Measurements from ENCODE around the gene CSRNP2. TPM values are rescaled to one million over a fixed set of nuclear protein-coding genes. Genes with fewer than 3 reads are reported as not detected.

The CSRNP2 gene
- total RNA-seq, 4 donors from 2014 or later, result 7.4 to 14.7 (median 10.4) TPM

GRCh38 chr12:51013441-51013840 lies 70.0 kb downstream of the CSRNP2 start:
- TF ChIP-seq CTCF (IDR thresholded peaks at IDR 0.05), result no peak
- TF ChIP-seq POLR2A (IDR thresholded peaks at IDR 0.05), result no peak
- 65 to 81% methylated on average over 7 of the region's 7 CpGs for WGBS, 2 donors
- no peaks in the 10 kb centered on the region for H3K9me3 ChIP-seq
- intact Hi-C loops (cut with DNase I), result no loop called here
- peaks cover 0 to under 1% (median 0%) of the 10 kb centered on the region in 3 donors for H3K36me3 ChIP-seq
- DNase-seq, result no peak
- no peak overlapping the region for H3K27ac ChIP-seq
- no peak overlapping the region for H3K4me3 ChIP-seq
- peaks cover 8 to 37% (median 11%) of the 10 kb centered on the region in 3 donors for H3K4me1 ChIP-seq
- no peaks in the 10 kb centered on the region for H3K27me3 ChIP-seq

- TF ChIP-seq POLR2A (IDR thresholded peaks at IDR 0.05) (no peak), CTCF (IDR thresholded peaks at IDR 0.05) (no peak)
- 73 to 80% methylated on average over 5 of the region's 5 CpGs for WGBS, 2 donors
- Histone ChIP-seq H3K4me1 (peaks cover 8 to 30% (median 11%) of the 10 kb centered on the region in 3 donors), H3K27me3 (no peaks in the 10 kb centered on the region), H3K27ac (no peak overlapping the region), H3K9me3 (no peaks in the 10 kb centered on the region), H3K36me3 (peaks cover 0 to 8% (median 1%) of the 10 kb centered on the region in 3 donors), H3K4me3 (no peak overlapping the region)
- intact Hi-C loops (cut with DNase I), result no loop called here
- no peak for DNase-seq
Observed at GRCh38 chr12:51012570-51013236, 70.7 kb downstream of the CSRNP2 start.

GRCh38 chr12:51011955-51012354 lies 71.4 kb downstream of the CSRNP2 start:
- TF ChIP-seq POLR2A (IDR thresholded peaks at IDR 0.05) (no peak), CTCF (IDR thresholded peaks at IDR 0.05) (no peak)
- peaks cover 0 to 15% (median 4%) of the 10 kb centered on the region in 3 donors for H3K36me3 ChIP-seq
- peaks cover 8 to 27% (median 11%) of the 10 kb centered on the region in 3 donors for H3K4me1 ChIP-seq
- no peak overlapping the region for H3K4me3 ChIP-seq
- H3K27me3 ChIP-seq, result no peaks in the 10 kb centered on the region
- 17 to 64% methylated on average over 3 to 4 of the region's 4 CpGs for WGBS, 2 donors
- intact Hi-C loops (cut with DNase I), result no loop called here
- no peak overlapping the region for H3K27ac ChIP-seq
- no peaks in the 10 kb centered on the region for H3K9me3 ChIP-seq
- DNase-seq, result no peak

Small RNA genes lying within 50 kb of the gene (small RNA-seq; reads per million reads assigned to genes)
- 0 reads per million in 4 donors for gene RNU6-1273P
- gene RNU6-87P, result 0 reads per million in 4 donors

Other genes with a start within 250 kb of the CSRNP2 start
- gene TMPRSS12, start 240.7 kb downstream of the CSRNP2 start, total RNA-seq, result not detected
- not detected for gene HIGD1C, start 131.1 kb downstream of the CSRNP2 start, total RNA-seq
- gene SLC11A2, start 57.2 kb downstream of the CSRNP2 start, total RNA-seq, result 10 to 100 TPM; 23.6 to 78.9 (median 39.9) TPM
- 10 to 100 TPM; 19.1 to 55.3 (median 35.1) TPM for gene LETMD1, start 35.3 kb downstream of the CSRNP2 start, total RNA-seq
- gene TFCP2, start 89.5 kb upstream of the CSRNP2 start, total RNA-seq, result 10 to 100 TPM; 10.8 to 12.0 (median 11.7) TPM
- 1 to 10 TPM in 2 of 4 donors, under 1 TPM in 2; 0.42 to 5.9 (median 1.7) TPM for gene POU6F1, start 134.5 kb upstream of the CSRNP2 start, total RNA-seq
- gene DAZAP2, start 155.2 kb upstream of the CSRNP2 start, total RNA-seq, result 100 to 1,000 TPM; 156 to 261 (median 188) TPM
- 100 to 1,000 TPM in 3 of 4 donors, 10 to 100 TPM in 1; 97.8 to 169 (median 124) TPM for gene SMAGP, start 186.8 kb upstream of the CSRNP2 start, total RNA-seq
- gene BIN2, start 240.6 kb upstream of the CSRNP2 start, total RNA-seq, result 1 to 10 TPM; 1.7 to 5.5 (median 3.3) TPM